Measurements from ENCODE around the gene FAM81B. TPM values are rescaled to one million over a fixed set of nuclear protein-coding genes. Genes with fewer than 3 reads are reported as not detected.

The FAM81B gene
- total and polyA plus RNA-seq, 11 donors, result 1.2 to 6.6 (median 2.1) TPM; not detected in 2

DNA sequence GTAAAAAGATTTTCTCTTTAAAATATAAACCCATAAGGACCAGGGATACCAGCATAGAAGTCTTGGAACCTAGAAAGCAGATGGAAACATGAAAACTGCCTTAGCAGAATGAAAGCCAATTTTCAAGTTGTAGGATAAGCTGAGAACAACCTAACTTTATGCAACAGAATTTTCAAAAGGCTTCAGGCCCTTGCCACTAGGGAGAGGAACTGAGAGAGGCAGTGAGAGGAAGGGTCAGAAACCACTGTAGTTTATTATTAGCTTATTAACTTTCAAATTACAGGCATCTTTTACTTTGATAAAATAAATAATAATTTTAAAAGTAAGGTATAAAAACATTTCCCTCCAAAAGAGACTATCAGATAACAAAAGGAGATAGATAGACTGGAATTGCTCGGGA, 33.4 kb downstream of the FAM81B start:
- TF ChIP-seq, protein P1, sequence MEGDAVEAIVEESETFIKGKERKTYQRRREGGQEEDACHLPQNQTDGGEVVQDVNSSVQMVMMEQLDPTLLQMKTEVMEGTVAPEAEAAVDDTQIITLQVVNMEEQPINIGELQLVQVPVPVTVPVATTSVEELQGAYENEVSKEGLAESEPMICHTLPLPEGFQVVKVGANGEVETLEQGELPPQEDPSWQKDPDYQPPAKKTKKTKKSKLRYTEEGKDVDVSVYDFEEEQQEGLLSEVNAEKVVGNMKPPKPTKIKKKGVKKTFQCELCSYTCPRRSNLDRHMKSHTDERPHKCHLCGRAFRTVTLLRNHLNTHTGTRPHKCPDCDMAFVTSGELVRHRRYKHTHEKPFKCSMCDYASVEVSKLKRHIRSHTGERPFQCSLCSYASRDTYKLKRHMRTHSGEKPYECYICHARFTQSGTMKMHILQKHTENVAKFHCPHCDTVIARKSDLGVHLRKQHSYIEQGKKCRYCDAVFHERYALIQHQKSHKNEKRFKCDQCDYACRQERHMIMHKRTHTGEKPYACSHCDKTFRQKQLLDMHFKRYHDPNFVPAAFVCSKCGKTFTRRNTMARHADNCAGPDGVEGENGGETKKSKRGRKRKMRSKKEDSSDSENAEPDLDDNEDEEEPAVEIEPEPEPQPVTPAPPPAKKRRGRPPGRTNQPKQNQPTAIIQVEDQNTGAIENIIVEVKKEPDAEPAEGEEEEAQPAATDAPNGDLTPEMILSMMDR (IDR thresholded peaks at IDR 0.05), result no peak
- TF ChIP-seq POLR2A (IDR thresholded peaks at IDR 0.05), result no peak
- Histone ChIP-seq H3K9me3 (no peaks in the 10 kb centered on the region), H3K4me1 (no peaks in the 10 kb centered on the region), H3K36me3 (no peaks in the 10 kb centered on the region), H3K4me3 (no peak overlapping the region), H3K27me3 (no peaks in the 10 kb centered on the region), H3K27ac (no peak overlapping the region)
- DNase-seq (no peak), ATAC-seq (no peak)
- 83 to 87% (median 85%) methylated on average over 1 of the region's 1 CpG for WGBS, 4 donors
- intact Hi-C loops (cut with DNase I), result no loop called here

DNA sequence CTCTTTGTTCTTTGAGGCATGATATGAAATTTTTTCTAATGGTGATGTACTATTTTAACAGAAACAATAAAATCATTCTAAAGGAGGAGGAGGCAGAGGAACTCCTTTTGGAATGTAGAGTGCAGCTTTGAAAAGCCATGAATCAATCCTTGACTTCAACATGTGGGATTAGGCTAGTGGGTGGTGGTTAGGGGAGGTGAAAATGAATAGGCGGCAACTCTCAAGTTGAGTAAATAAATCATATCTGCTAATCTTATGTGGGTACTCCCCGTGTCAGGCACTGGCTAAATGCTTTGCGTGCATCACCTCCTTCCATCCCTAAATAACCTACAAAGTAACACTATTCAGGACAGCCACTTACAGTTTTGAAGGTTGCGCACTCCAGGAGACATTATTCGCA, 35.1 kb downstream of the FAM81B start:
- H3K4me1 ChIP-seq, result no peaks in the 10 kb centered on the region
- WGBS, 4 donors, result 71 to 85% (median 80%) methylated on average over 5 of the region's 5 CpGs
- H3K36me3 ChIP-seq, result no peaks in the 10 kb centered on the region
- H3K9me3 ChIP-seq, result no peaks in the 10 kb centered on the region
- intact Hi-C loops (cut with DNase I), result no loop called here
- ATAC-seq (no peak), DNase-seq (no peak)
- H3K27ac ChIP-seq, result no peak overlapping the region
- no peaks in the 10 kb centered on the region for H3K27me3 ChIP-seq
- TF ChIP-seq, protein P1 (IDR thresholded peaks at IDR 0.05), result no peak
- TF ChIP-seq POLR2A (IDR thresholded peaks at IDR 0.05), result no peak
- H3K4me3 ChIP-seq, result no peak overlapping the region

DNA sequence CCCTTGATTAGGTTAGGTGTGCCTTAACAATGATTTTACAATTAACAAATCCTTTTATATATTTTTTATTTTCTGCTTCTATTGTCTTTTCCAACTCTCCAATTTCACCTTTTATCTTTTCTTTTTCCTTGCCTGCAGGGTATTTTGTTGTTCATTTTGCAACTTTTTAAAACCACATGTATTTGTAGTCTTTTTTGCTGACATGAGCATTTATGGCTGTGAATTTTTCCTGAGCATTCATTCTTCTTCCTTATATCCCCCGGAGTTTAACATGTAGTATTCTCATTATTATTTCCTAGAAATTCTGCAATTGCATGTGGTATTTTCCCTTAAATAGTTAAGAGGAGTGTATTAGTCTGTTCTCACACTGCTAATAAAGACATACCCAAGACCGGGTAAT, 41.6 kb downstream of the FAM81B start:
- no peak overlapping the region for H3K27ac ChIP-seq
- H3K4me3 ChIP-seq, result no peak overlapping the region
- intact Hi-C loops (cut with DNase I), result no loop called here
- DNase-seq, result no peak
- TF ChIP-seq, protein P1 (IDR thresholded peaks at IDR 0.05), result no peak
- no peak for TF ChIP-seq POLR2A (IDR thresholded peaks at IDR 0.05)
- H3K36me3 ChIP-seq, result no peaks in the 10 kb centered on the region
- no peak for ATAC-seq
- H3K27me3 ChIP-seq, result no peaks in the 10 kb centered on the region
- 91 to 95% (median 93%) methylated on average over 2 of the region's 2 CpGs for whole genome bisulfite sequencing, 4 donors
- peaks cover 0 to 10% (median 0%) of the 10 kb centered on the region in 12 donors for H3K9me3 ChIP-seq
- no peaks in the 10 kb centered on the region for H3K4me1 ChIP-seq

DNA sequence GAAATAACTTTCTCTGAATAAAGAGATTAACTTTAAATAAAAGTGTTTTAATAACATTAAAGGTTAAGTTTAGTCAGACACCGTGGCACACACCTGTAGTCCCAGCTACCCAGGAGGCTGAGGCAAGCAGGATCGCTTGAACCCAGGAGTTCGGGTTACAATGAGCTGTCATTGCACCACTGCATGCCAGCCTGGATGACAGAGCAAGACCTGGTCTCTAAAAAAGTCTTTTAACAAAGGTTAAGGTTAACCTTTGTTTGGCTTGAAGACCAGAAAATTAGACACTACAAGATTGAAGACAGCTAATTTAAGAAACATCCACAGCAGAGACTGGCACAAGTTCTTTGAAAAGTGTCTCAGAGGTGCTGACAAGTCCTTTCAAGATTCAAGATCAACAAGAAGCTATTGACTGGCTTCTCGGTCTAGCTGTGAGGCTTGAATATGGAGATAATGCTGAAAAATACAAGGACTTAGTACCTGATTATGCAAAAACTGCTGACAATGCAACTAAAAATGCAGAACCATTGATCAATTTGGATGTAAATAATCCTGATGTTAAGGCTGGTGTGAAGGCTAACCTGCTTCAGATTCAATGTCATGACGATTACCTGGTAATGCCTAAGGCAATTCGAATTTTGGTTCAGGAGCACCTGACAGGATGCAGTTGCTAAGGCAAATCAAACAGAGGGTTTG, 48.8 kb downstream of the FAM81B start:
- Histone ChIP-seq H3K4me3 (no peak overlapping the region), H3K4me1 (no peaks in the 10 kb centered on the region), H3K9me3 (no peaks in the 10 kb centered on the region), H3K36me3 (no peaks in the 10 kb centered on the region), H3K27me3 (peaks cover 0 to 13% (median 0%) of the 10 kb centered on the region in 9 donors), H3K27ac (no peak overlapping the region)
- no peak for DNase-seq
- 14 to 41% (median 24%) methylated on average over 6 of the region's 6 CpGs for WGBS, 4 donors
- intact Hi-C loops (cut with DNase I), result no loop called here
- ATAC-seq, result no peak
- TF ChIP-seq, protein P1 (IDR thresholded peaks at IDR 0.05), result no peak
- no peak for TF ChIP-seq POLR2A (IDR thresholded peaks at IDR 0.05)

Data from heart left ventricle (tissue), 16 donors.